Activated naive CD4-positive, alpha-beta T cell treated with anti-CD3 and anti-CD28 coated beads, Interleukin-2, amount 10 ng/mL, durations not matched to agents 5 hours and 36 hours (primary cell): ENCODE measurements around the gene SLC25A45. TPM values are rescaled to one million over a fixed set of nuclear protein-coding genes. Genes with fewer than 3 reads are reported as not detected.

ENCODE experiments used
- total RNA-seq, 2 experiments: library from RNA; stranded (reverse); gene quantifications; one replicate each; pipeline ENCODE4 v1.2.3, GENCODE V29; 2021

Gene SLC25A45
- total RNA-seq = 10 to 100 TPM; 35.5 to 41.0 TPM

GRCh38 chr11:65382033-65382803, at the start of gene SLC25A45:
Gene SLC25A45, minus strand, starts transcription at chr11:65382646. Its CDS starts 695 bp downstream, at chr11:65381951.

GRCh38 chr11:65422633-65423515, 40.4 kb upstream of the SLC25A45 start, which contains the start of gene NEAT1:
Gene NEAT1, plus strand, starts transcription at chr11:65422798.

GRCh38 chr11:65386307-65387140, 4.1 kb upstream of the SLC25A45 start, which contains the start of gene FRMD8:
Gene FRMD8, plus strand, starts transcription at chr11:65386637. Its CDS starts 400 bp downstream, at chr11:65387037.

GRCh38 chr11:65354265-65355012, 28.0 kb downstream of the SLC25A45 start, which contains the start of gene TIGD3:
Gene TIGD3, plus strand, starts transcription at chr11:65354751. Its CDS starts 1,058 bp downstream, at chr11:65355809.

Other genes starting within 250 kb of the SLC25A45 start
- 10 to 100 TPM; 39.2 to 43.4 TPM for gene SYVN1, start 248.1 kb downstream of the SLC25A45 start, total RNA-seq
- not detected for gene SPDYC, start 212.4 kb downstream of the SLC25A45 start, total RNA-seq
- 100 to 1,000 TPM; 161 to 168 TPM for gene CAPN1, start 200.7 kb downstream of the SLC25A45 start, total RNA-seq
- gene POLA2, start 120.7 kb downstream of the SLC25A45 start, total RNA-seq = 10 to 100 TPM; 35.9 to 37.6 TPM
- under 1 TPM in 1 of 2 experiments, not detected in 1; 0.48 TPM for gene CDC42EP2, start 67.8 kb downstream of the SLC25A45 start, total RNA-seq
- gene DPF2, start 48.8 kb downstream of the SLC25A45 start, total RNA-seq = 10 to 100 TPM; 61.1 to 61.9 TPM
- gene TIGD3, start 27.9 kb downstream of the SLC25A45 start, total RNA-seq = under 1 TPM; 0.75 to 0.81 TPM
- gene FRMD8, start 4.0 kb upstream of the SLC25A45 start, total RNA-seq = 10 to 100 TPM; 45.8 to 49.6 TPM
- 100 to 1,000 TPM; 658 to 899 TPM for gene NEAT1, start 40.2 kb upstream of the SLC25A45 start, total RNA-seq
- 1,000 to 10,000 TPM; 6,276 to 7,533 TPM for gene MALAT1, start 116.4 kb upstream of the SLC25A45 start, total RNA-seq
- 10 to 100 TPM; 56.9 to 59.3 TPM for gene SCYL1, start 142.4 kb upstream of the SLC25A45 start, total RNA-seq
- gene LTBP3, start 175.7 kb upstream of the SLC25A45 start, total RNA-seq = 10 to 100 TPM; 84.0 to 91.3 TPM
- 10 to 100 TPM; 28.0 to 29.7 TPM for gene ZNRD2, start 187.8 kb upstream of the SLC25A45 start, total RNA-seq
- gene FAM89B, start 189.9 kb upstream of the SLC25A45 start, total RNA-seq = 10 to 100 TPM; 33.8 to 38.7 TPM
- 10 to 100 TPM; 81.9 to 82.0 TPM for gene EHBP1L1, start 193.4 kb upstream of the SLC25A45 start, total RNA-seq
- 1 to 10 TPM; 1.0 to 1.1 TPM for gene KCNK7, start 213.2 kb upstream of the SLC25A45 start, total RNA-seq
- 10 to 100 TPM; 57.3 to 58.1 TPM for gene MAP3K11, start 231.6 kb upstream of the SLC25A45 start, total RNA-seq
- 10 to 100 TPM; 41.9 to 42.4 TPM for gene PCNX3, start 233.1 kb upstream of the SLC25A45 start, total RNA-seq